GM12875 (cell line): ENCODE measurements around the gene C1orf35.
A peak's percentile ranks its signal among the peaks of the same experiment; 100 is the strongest.

Experiments used
- H3K4me3 ChIP-seq: one replicate; pipeline ENCODE4 v1.5.1; 2011; ENCODE audit warnings: low read depth, low read length, control low read depth
- CTCF ChIP-seq: IDR thresholded peaks from 2 replicates; pipeline ENCODE4 v1.5.1; 2011; ENCODE audit warnings: low read depth, mild to moderate bottlenecking, control low read depth, inconsistent platforms, low read length, moderate library complexity, borderline replicate concordance; ENCODE audit not compliant: insufficient read depth

C1orf35 gene

GRCh38 chr1:228141226-228142044 lies 38.3 kb upstream of the C1orf35 start:
- no peak for TF ChIP-seq CTCF

GRCh38 chr1:228140724-228141225 lies 37.6 kb upstream of the C1orf35 start:
- no peak for TF ChIP-seq CTCF
- H3K4me3 ChIP-seq: peak overlapping the region; percentile 89

More at GRCh38 chr1:228141226-228142044, 38.3 kb upstream of the C1orf35 start:
- H3K4me3 ChIP-seq: peak overlapping the region; percentile 89

GRCh38 chr1:228139931-228140723 lies 37.0 kb upstream of the C1orf35 start, which contains the start of gene GUK1:
GUK1 (plus strand) TSS chr1:228140279; CDS start chr1:228140303, 24 bp downstream.
- TF ChIP-seq CTCF: peak; percentile 23; the same call in 1 of the 2 replicates
- peak within 1 kb of the TSS; percentile 89 for H3K4me3 ChIP-seq

GRCh38 chr1:228139406-228139930 lies 36.3 kb upstream of the C1orf35 start:
- H3K4me3 ChIP-seq: peak overlapping the region; percentile 89
- TF ChIP-seq CTCF: no peak

- TF ChIP-seq CTCF: no peak
- H3K4me3 ChIP-seq: no peak overlapping the region
These were observed 33.8 kb upstream of the C1orf35 start for GRCh38 chr1:228136901-228137300.

GRCh38 chr1:228134591-228134990 lies 31.5 kb upstream of the C1orf35 start:
- H3K4me3 ChIP-seq: no peak overlapping the region
- TF ChIP-seq CTCF: no peak

GRCh38 chr1:228131766-228132165 lies 28.6 kb upstream of the C1orf35 start:
- H3K4me3 ChIP-seq: no peak overlapping the region
- no peak for TF ChIP-seq CTCF
